ENCODE data around the gene RASGRP3. TPM values are rescaled to one million over a fixed set of nuclear protein-coding genes. Genes with fewer than 3 reads are reported as not detected.
"Not testable (repeated sequence)": the region's sequence is repeated elsewhere in the genome, so short reads cannot be mapped to it uniquely, and the experiment has no call there.

The RASGRP3 gene
- total RNA-seq, 1 donor from 2014 or later, result 7.4 TPM

- no peak for DNase-seq (ENCODE audit: low spot score)
These were observed 18.7 kb upstream of the RASGRP3 start for GRCh38 chr2:33457556-33458247.

- no peak for DNase-seq (ENCODE audit: low spot score)
These were observed 18.1 kb upstream of the RASGRP3 start for GRCh38 chr2:33458248-33458819.

- DNase-seq (ENCODE audit: low spot score), result no peak
These were observed 16.7 kb upstream of the RASGRP3 start for GRCh38 chr2:33459745-33460144.

GRCh38 chr2:33462512-33462911 is 13.9 kb upstream of the RASGRP3 start:
- DNase-seq (ENCODE audit: low spot score), result not testable (repeated sequence)

GRCh38 chr2:33467413-33467812 is 9.0 kb upstream of the RASGRP3 start:
- no peak for DNase-seq (ENCODE audit: low spot score)

- DNase-seq (ENCODE audit: low spot score), result no peak
These were observed 7.2 kb upstream of the RASGRP3 start for GRCh38 chr2:33469238-33469637.

GRCh38 chr2:33475224-33476130 is 972 bp upstream of the RASGRP3 start:
- DNase-seq (ENCODE audit: low spot score), result peak; percentile 89

- DNase-seq (ENCODE audit: low spot score), result no peak
These were observed 343 bp downstream of the RASGRP3 start for GRCh38 chr2:33476793-33477190.

GRCh38 chr2:33477473-33478468 is 1.3 kb downstream of the RASGRP3 start:
- DNase-seq (ENCODE audit: low spot score), result peak; percentile 31

GRCh38 chr2:33478968-33479731 is 2.7 kb downstream of the RASGRP3 start:
- no peak for DNase-seq (ENCODE audit: low spot score)

GRCh38 chr2:33482518-33482917 is 6.1 kb downstream of the RASGRP3 start:
- no peak for DNase-seq (ENCODE audit: low spot score)

- DNase-seq (ENCODE audit: low spot score), result no peak
These were observed 7.7 kb downstream of the RASGRP3 start for GRCh38 chr2:33484042-33484621.

GRCh38 chr2:33485051-33485450 is 8.6 kb downstream of the RASGRP3 start:
- no peak for DNase-seq (ENCODE audit: low spot score)

GRCh38 chr2:33486544-33486943 is 10.1 kb downstream of the RASGRP3 start:
- no peak for DNase-seq (ENCODE audit: low spot score)

- DNase-seq (ENCODE audit: low spot score), result no peak
These were observed 11.8 kb downstream of the RASGRP3 start for GRCh38 chr2:33488178-33488690.

- no peak for DNase-seq (ENCODE audit: low spot score)
These were observed 12.5 kb downstream of the RASGRP3 start for GRCh38 chr2:33488715-33489540.

- no peak for DNase-seq (ENCODE audit: low spot score)
These were observed 13.5 kb downstream of the RASGRP3 start for GRCh38 chr2:33489835-33490431.

GRCh38 chr2:33491441-33492084 is 15.1 kb downstream of the RASGRP3 start:
- DNase-seq (ENCODE audit: low spot score), result no peak
